Lower lobe of right lung (tissue), 2 donors: Measurements from ENCODE around the gene FBLN2. TPM values are rescaled to one million over a fixed set of nuclear protein-coding genes. Genes with fewer than 3 reads are reported as not detected.

Source experiments
- ATAC-seq, 2 donors: fragments of 200-7000 bp; cut with Tn5 transposase; one replicate each; pipeline ENCODE4 v1.9.1; 2020 to 2022; ENCODE audit warnings: mild to moderate bottlenecking in 2 of 2, moderate library complexity in 2 of 2
- DNase-seq: peaks from one replicate; pipeline ENCODE4 v3.0.0-alpha.2; 2020
- H3K27ac ChIP-seq: fragments of 200-600 bp; one replicate; pipeline ENCODE4 v1.8.0; 2022
- H3K27me3 ChIP-seq: fragments of 200-600 bp; one replicate; pipeline ENCODE4 v1.8.0; 2022; ENCODE audit warnings: low read depth
- H3K36me3 ChIP-seq: fragments of 200-600 bp; one replicate; pipeline ENCODE4 v1.8.0; 2022; ENCODE audit warnings: mild to moderate bottlenecking
- H3K4me1 ChIP-seq: fragments of 200-600 bp; one replicate; pipeline ENCODE4 v1.8.0; 2022
- H3K4me3 ChIP-seq: fragments of 200-600 bp; one replicate; pipeline ENCODE4 v1.8.0; 2022; ENCODE audit warnings: mild to moderate bottlenecking
- H3K9me3 ChIP-seq: fragments of 200-600 bp; one replicate; pipeline ENCODE4 v1.8.0; 2022
- CTCF ChIP-seq: fragments of 200-600 bp; IDR thresholded peaks from one replicate; pipeline ENCODE4 v1.8.0; 2022; ENCODE audit warnings: antibody characterized with exemption, mild to moderate bottlenecking
- intact Hi-C: fragments of 100-400 bp; cut with DNase I; formaldehyde crosslinking; loops from one replicate; pipeline ENCODE4 v1.11.0; 2022
- total RNA-seq: library from RNA; stranded (reverse); fragmentation: NEBNext Ultra II Directional; extraction: Animal tissue kit (Norgen Biotek cat#: 25700); gene quantifications from one replicate; pipeline ENCODE4 v1.2.1, GENCODE V29; 2021
- donor health status: DM: no; HTN: yes; CAD: no; lungs with severe emphysema.

The FBLN2 gene
- total RNA-seq, 1 donor from 2014 or later, result 40.8 TPM

GRCh38 chr3:13506239-13506638 is 42.7 kb upstream of the FBLN2 start:
- H3K4me1 ChIP-seq, result no peaks in the 10 kb centered on the region
- TF ChIP-seq CTCF, result no peak
- intact Hi-C loops, result no loop called here
- no peaks in the 10 kb centered on the region for H3K9me3 ChIP-seq
- H3K36me3 ChIP-seq, result peaks cover 13% of the 10 kb centered on the region
- no peaks in the 10 kb centered on the region for H3K27me3 ChIP-seq
- H3K27ac ChIP-seq, result no peak overlapping the region
- no peak overlapping the region for H3K4me3 ChIP-seq
- ATAC-seq (no peak), DNase-seq (no peak)

- H3K9me3 ChIP-seq, result no peaks in the 10 kb centered on the region
- no peak overlapping the region for H3K27ac ChIP-seq
- H3K36me3 ChIP-seq, result peaks cover 13% of the 10 kb centered on the region
- no peaks in the 10 kb centered on the region for H3K4me1 ChIP-seq
- peak; percentile 19 for DNase-seq
- no peak for TF ChIP-seq CTCF
- H3K4me3 ChIP-seq, result no peak overlapping the region
- intact Hi-C loops, result no loop called here
- ATAC-seq, result no peak
- no peaks in the 10 kb centered on the region for H3K27me3 ChIP-seq
Observed at GRCh38 chr3:13506680-13507079, 42.2 kb upstream of the FBLN2 start.

GRCh38 chr3:13507247-13507569 is 41.7 kb upstream of the FBLN2 start:
- intact Hi-C loops, result no loop called here
- ATAC-seq (no peak), DNase-seq (no peak)
- Histone ChIP-seq H3K27me3 (no peaks in the 10 kb centered on the region), H3K36me3 (peaks cover 13% of the 10 kb centered on the region), H3K9me3 (no peaks in the 10 kb centered on the region), H3K27ac (no peak overlapping the region), H3K4me3 (no peak overlapping the region), H3K4me1 (no peaks in the 10 kb centered on the region)
- TF ChIP-seq CTCF, result no peak

DNA sequence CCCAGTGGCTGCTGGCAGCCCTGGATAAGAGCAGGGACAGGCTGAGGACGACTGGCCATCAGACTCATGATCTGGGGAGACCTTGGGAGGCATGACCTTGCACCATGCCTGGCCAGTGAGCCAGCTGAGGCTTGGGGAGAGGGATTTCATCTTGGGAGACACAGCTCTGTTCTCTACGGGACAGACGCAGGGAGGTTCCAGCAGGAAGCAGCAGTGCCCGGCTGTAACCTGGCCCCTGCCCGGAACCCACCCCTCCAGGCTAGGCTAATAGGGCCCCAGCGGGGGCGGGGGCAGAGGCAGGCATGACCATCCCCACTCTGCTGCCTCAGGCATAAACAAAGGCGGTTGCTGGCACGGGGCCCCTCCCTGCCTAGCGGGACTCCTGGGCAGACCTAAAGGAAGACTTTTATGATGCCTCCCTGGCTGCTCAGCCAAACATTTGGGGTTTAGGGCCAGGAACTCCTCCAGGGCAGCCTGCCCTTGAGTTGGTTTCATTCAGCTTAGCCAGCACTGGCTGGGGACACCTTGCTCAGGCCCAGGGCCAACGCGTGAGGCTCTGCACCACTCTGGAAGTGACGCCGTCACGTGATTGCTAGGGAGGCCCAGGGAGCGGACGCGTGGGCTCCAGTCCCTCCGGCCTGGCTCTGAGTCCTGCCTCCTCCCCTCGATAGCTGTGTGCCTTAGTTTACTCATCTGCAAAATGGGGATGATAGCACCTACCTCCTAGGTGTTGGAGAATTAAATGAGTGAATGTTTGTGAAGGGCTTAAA is 41.2 kb upstream of the FBLN2 start:
- intact Hi-C loops, result no loop called here
- no peaks in the 10 kb centered on the region for H3K4me1 ChIP-seq
- DNase-seq (peak; percentile 45), ATAC-seq (no peak)
- TF ChIP-seq CTCF, result no peak
- H3K36me3 ChIP-seq, result peaks cover 11% of the 10 kb centered on the region
- no peaks in the 10 kb centered on the region for H3K27me3 ChIP-seq
- H3K27ac ChIP-seq, result no peak overlapping the region
- no peak overlapping the region for H3K4me3 ChIP-seq
- H3K9me3 ChIP-seq, result no peaks in the 10 kb centered on the region

- intact Hi-C loops, result no loop called here
- H3K9me3 ChIP-seq, result no peaks in the 10 kb centered on the region
- TF ChIP-seq CTCF, result no peak
Observed at GRCh38 chr3:13508496-13508895, 40.4 kb upstream of the FBLN2 start.

More at GRCh38 chr3:13508496-13508895, 40.4 kb upstream of the FBLN2 start:
- H3K36me3 ChIP-seq, result peaks cover 7% of the 10 kb centered on the region
- DNase-seq (peak; percentile 30), ATAC-seq (no peak)
- no peaks in the 10 kb centered on the region for H3K4me1 ChIP-seq
- no peaks in the 10 kb centered on the region for H3K27me3 ChIP-seq
- no peak overlapping the region for H3K4me3 ChIP-seq
- H3K27ac ChIP-seq, result no peak overlapping the region
